HG03378 (cell line): ENCODE measurements around the gene FASTKD1.
"Not testable (repeated sequence)": the region's sequence is repeated elsewhere in the genome, so short reads cannot be mapped to it uniquely, and the experiment has no call there.

Experiments used
- ATAC-seq: cut with Tn5 transposase; IDR thresholded peaks from one replicate; pipeline ENCODE4 v1.9.1; 2021; ENCODE audit warnings: mild to moderate bottlenecking, moderate library complexity; ENCODE audit not compliant: unreplicated experiment

The FASTKD1 gene

DNA sequence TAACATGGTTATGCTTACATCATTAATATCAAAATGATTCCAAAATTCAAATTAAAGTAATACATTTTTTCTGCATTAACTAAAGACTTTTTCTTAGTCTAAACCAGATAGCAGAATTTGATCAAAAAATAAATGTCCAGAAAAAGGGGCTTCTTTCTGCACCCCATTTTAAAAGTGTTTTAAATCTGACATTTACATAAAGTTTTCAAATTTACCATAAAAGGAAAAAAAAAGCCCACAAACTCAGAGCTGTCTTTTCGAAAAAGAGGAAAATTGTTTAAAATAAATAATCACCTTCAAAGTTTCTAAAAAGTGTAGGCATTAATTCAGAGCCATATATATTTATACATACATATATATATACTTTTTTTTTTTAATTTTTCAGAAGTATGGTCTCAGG lies 1.5 kb downstream of the FASTKD1 start:
- no peak for ATAC-seq

DNA sequence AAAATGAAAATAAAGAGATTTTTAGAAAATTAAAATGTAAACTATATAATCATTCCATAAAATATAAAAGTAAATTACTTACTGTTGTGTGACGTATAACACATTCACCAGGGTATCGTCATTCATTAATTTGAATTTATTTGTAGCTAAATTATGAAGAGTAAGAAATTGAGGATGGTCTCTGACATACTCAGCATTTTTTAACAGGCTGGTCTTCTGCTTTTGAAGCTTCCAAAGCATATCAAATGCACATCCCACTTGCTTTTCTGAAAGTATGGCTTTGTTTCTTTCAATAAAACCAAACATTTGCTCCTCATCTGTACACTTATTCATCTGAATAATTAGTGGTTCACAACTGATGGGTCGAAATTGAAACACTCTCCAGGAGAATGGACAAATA lies 2.1 kb downstream of the FASTKD1 start:
- ATAC-seq, result no peak

DNA sequence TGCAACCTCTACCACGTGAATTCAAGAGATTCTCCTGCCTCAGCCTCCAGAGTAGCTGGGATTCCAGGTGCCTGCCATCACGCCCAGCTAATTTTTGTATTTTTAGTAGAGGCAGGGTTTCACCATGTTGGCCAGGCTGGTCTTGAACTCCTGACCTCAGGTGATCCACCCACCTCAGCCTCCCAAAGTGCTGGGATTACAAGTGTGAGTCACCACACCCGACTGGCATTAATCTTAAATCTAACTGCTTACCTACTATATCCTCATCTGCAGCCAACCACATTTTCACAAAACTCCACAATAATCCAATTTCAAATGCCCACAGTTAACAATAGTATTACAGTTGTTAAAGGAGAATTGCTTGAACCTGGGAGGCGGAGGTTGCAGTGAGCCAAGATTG lies 2.9 kb downstream of the FASTKD1 start:
- not testable (repeated sequence) for ATAC-seq

GRCh38 chr2:169569948-169570347 lies 3.7 kb downstream of the FASTKD1 start:
- ATAC-seq, result no peak

DNA sequence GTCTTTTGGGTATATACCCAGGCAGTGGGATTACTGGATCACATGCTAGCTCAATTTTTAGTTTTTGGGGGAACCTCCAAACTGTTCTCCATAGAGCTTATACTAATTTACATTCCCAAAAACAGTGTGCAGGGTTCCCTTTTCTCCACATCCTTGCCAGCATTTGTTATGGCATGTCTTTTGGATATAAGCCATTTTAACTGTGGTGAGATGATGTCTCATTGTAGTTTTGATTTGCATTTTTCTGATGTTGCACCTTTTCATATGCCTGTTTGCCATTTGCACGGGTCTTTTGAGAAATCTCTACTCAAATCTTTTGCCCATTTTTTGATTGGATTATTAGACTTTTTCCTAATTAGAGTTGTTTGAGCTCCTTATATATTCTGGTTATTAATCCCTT lies 8.0 kb downstream of the FASTKD1 start:
- no peak for ATAC-seq

DNA sequence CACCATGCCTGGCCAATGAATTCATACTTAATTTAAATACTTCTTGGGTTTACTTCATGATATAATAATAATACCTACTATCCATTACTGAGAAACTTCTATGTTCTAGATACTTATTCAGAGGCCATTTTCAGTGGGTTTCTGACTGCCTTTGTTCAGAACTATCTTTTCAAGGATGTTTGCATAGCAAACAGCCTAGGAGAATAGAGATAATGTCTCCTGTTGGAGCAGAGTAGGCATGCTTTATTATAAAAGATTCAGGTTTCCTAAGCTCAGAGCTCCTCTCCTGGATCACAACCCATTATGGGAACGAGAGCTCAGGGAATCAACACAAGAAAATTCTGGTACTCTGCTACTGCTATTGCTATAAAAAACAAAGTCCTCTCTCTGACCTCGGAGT lies 11.1 kb downstream of the FASTKD1 start:
- no peak for ATAC-seq

DNA sequence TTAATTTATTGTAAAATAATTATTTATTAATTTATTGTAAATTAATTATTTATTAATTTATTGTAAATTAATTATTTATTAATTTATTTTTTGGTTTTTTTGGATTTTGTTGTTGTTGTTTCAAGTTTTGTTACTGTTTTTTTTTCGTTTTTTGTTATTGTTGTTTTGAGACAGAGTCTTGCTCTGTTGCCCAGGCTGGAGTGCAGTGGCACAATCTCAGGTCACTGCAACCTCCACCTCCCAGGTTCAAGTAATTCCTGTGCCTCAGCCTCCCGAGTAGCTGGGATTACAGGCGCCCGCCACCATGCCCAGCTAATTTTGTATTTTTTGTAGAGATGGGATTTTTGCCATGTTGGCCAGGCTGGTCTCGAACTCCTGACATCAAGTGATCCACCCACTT lies 11.6 kb downstream of the FASTKD1 start:
- ATAC-seq, result not testable (repeated sequence)

DNA sequence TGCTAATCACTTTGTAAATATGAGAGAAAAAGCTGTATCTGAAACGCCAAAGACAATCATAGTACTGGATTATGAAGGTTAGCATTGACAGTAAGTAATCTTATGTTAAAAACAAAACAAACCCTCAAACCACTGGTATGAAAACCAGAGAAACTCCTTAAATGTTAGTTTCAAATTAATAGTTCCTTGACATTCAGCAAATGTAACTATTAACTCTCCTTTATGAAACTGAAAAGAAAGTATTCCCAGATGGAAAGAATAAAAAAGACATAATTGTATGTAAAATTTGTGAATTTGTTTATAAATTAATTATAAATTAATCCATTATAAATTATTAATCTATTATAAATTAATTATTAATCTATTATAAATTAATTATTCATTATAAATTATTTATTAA lies 12.3 kb downstream of the FASTKD1 start:
- ATAC-seq, result no peak

- ATAC-seq, result no peak
Measured at GRCh38 chr2:169546756-169547155, 26.9 kb downstream of the FASTKD1 start.

GRCh38 chr2:169542433-169542832 lies 31.2 kb downstream of the FASTKD1 start:
- ATAC-seq, result no peak

GRCh38 chr2:169540146-169540545 lies 33.5 kb downstream of the FASTKD1 start:
- ATAC-seq, result no peak

DNA sequence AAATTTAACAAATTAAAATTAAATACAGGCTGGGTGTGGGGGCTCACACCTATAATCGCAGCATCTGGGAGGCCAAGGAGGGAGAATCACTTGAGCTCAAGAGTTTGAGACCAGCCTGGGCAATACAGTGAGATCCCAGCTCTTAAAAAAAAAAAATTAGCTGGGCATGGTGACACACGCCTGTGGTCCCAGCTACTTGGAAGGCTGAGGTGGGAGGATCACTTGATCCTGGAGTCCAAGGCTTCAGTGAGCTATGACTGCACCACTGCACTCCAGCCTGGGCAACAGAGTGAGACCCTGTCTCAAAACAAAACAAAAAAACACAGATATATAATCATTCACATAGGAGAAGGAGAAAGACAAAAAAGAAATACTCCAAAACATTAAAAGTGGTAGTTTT lies 34.2 kb downstream of the FASTKD1 start:
- not testable (repeated sequence) for ATAC-seq

- peak; percentile 81 for ATAC-seq
Measured at GRCh38 chr2:169528271-169528701, 45.4 kb downstream of the FASTKD1 start.

GRCh38 chr2:169526451-169526850 lies 47.2 kb downstream of the FASTKD1 start:
- ATAC-seq, result no peak

GRCh38 chr2:169525434-169525833 lies 48.2 kb downstream of the FASTKD1 start:
- no peak for ATAC-seq

DNA sequence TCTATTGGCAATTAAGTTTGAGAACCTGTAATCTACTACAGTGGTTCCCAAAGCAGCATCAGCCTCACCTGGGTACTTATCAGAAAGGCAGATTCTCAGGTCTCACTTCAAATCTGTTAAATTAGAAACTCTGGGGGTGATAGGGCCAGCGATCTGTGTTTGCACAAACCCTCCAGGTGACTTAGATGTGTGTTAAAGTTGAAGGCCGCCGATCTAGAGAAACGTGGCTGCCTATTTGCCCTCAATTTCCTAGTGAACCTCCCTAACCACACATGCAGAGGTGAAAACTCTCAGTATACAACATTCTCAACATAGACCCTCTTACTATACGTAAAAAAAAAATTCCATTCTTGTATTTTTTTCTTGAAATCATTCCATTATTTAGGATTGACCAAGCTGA lies 50.0 kb downstream of the FASTKD1 start:
- ATAC-seq, result no peak

GRCh38 chr2:169520896-169521295 lies 52.8 kb downstream of the FASTKD1 start:
- ATAC-seq, result no peak

- ATAC-seq, result not testable (repeated sequence)
Measured at GRCh38 chr2:169516488-169516995, 57.1 kb downstream of the FASTKD1 start.

GRCh38 chr2:169514758-169515157 lies 58.9 kb downstream of the FASTKD1 start:
- not testable (repeated sequence) for ATAC-seq

DNA sequence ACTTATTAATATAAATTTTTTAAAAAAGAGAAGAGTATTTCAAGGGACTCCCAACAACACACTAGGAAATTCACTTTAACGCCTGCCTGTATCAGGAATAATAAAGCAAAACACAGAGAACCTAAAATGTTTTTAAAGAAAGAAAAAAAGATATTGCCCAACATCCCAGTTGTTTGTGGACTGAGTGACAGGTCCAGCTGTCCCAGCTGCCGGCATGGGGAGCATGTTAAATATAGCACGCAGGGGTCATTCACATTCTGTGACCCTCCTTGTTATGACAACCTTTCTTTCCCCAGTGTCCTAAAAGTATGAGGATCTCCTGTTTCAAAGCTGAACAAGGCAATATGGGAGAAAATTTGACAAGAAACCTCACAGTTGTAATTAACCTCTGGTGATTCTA lies 59.7 kb downstream of the FASTKD1 start:
- ATAC-seq, result no peak

GRCh38 chr2:169513094-169513493 lies 60.6 kb downstream of the FASTKD1 start:
- no peak for ATAC-seq

DNA sequence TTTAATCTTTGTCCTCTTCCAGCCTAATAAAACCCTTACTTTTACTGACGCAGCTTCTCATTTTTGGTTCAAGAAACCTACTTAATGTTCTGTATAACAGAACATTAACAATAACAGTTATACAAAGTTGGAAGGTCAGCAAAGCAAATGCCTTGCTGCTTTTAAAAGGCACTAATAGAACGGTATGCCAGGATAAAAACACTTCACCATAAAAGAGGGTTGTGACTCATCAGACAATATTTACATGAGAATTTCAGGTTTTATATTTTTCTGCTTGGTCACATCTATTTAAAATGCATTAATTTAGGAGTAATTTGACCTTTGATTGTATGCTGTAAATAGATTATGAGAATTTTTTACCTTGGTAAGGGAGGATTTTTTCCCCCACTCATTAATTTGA lies 61.1 kb downstream of the FASTKD1 start:
- ATAC-seq, result no peak

GRCh38 chr2:169511818-169512217 lies 61.8 kb downstream of the FASTKD1 start:
- no peak for ATAC-seq

DNA sequence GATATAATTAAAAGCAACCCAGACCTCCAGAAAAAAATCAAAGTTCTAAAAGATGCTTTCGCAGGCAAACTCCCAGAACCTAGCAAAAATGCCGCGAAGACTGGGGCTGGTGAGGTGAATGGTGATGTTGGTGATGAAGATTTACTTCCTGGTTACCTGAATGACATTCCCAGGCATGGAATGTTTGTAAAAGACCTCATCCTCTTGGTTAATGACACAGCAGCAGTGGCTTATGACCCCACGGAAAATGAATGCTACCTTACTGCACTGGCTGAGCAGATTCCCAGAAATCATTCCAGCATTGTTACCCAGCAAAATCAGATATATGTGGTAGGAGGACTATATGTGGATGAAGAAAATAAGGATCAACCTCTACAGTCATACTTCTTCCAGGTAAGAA lies 63.2 kb downstream of the FASTKD1 start:
- no peak for ATAC-seq
